SK-N-SH (cell line): Measurements from ENCODE around the gene KRTAP8-1. TPM values are rescaled to one million over a fixed set of nuclear protein-coding genes. Genes with fewer than 3 reads are reported as not detected.

Experiments
- CTCF ChIA-PET: fragments of 300-600, 350-600 bp; formaldehyde crosslinking; extraction: SDS; loops from one replicate; lab custom pipeline; 2021; lab: Yijun Ruan, JAX
- POLR2A ChIA-PET: fragments of 350-600 bp; sonication (Branson Sonifier 250); formaldehyde crosslinking; extraction: SDS; loops from one replicate; lab custom pipeline; 2020; ENCODE audit warnings: antibody characterized with exemption, inconsistent platforms; lab: Yijun Ruan, JAX
- DNase-seq: peaks from one replicate; pipeline ENCODE4 v3.0.0; 2012
- H2AFZ ChIP-seq: fragments of 200-600 bp; sonication (generic); 2 replicates; pipeline ENCODE4 v1.8.1; 2016; ENCODE audit warnings: antibody characterized with exemption, mild to moderate bottlenecking, low read depth
- H3F3A ChIP-seq: fragments of 200-600 bp; sonication (generic); replicated peaks from 2 replicates; pipeline ENCODE3; 2016; ENCODE audit warnings: antibody characterized with exemption, mild to moderate bottlenecking; ENCODE audit not compliant: insufficient read depth
- H3K27ac ChIP-seq, 2 experiments: fragments of 200-500 bp in 1 of 2; fragments of 200-600 bp in 1 of 2; sonication (Bioruptor generic) in 1 of 2; sonication (generic), shearing (Covaris generic) in 1 of 2; 2 replicates each; pipeline versions ENCODE4 v1.5.1 to v1.6.1; 2014 to 2016; ENCODE audit warnings: low read depth in 2 of 2, inconsistent platforms in 1 of 2, low read length in 1 of 2, mild to moderate bottlenecking in 1 of 2, mixed read lengths in 1 of 2
- H3K27me3 ChIP-seq: fragments of 200-600 bp; sonication (generic), shearing (Covaris generic); 2 replicates; pipeline ENCODE4 v1.6.1; 2016; ENCODE audit warnings: mixed run types; ENCODE audit not compliant: insufficient read depth
- H3K36me3 ChIP-seq, 2 experiments: fragments of 200-500 bp in 1 of 2; fragments of 200-600 bp in 1 of 2; sonication (Bioruptor generic) in 1 of 2; sonication (generic) in 1 of 2; replicated peaks in 1 of 2; 2 replicates each; pipeline versions ENCODE3 to v1.5.1; 2014 to 2016; ENCODE audit warnings: low read length in 1 of 2, mild to moderate bottlenecking in 1 of 2; ENCODE audit not compliant: insufficient read depth in 2 of 2, control insufficient read depth in 1 of 2
- H3K4me1 ChIP-seq, 2 experiments: fragments of 200-500 bp in 1 of 2; fragments of 200-600 bp in 1 of 2; sonication (Bioruptor generic) in 1 of 2; sonication (generic), shearing (Covaris generic) in 1 of 2; 2 replicates each; pipeline versions ENCODE4 v1.5.1 to v1.6.1; 2014 to 2016; ENCODE audit warnings: low read depth in 1 of 2, low read length in 1 of 2, mixed run types in 1 of 2; ENCODE audit not compliant: insufficient read depth in 2 of 2, control insufficient read depth in 1 of 2
- H3K4me2 ChIP-seq: fragments of 200-600 bp; sonication (generic), shearing (Covaris generic); 2 replicates; pipeline ENCODE4 v1.6.1; 2017; ENCODE audit warnings: mixed run types
- H3K4me3 ChIP-seq, 2 experiments: fragments of 200-500 bp in 1 of 2; fragments of 200-600 bp in 1 of 2; sonication (Bioruptor generic) in 1 of 2; sonication (generic), shearing (Covaris generic) in 1 of 2; 2 replicates each; pipeline versions ENCODE4 v1.5.1 to v1.8.1; 2014 to 2016; ENCODE audit warnings: low read depth in 2 of 2, inconsistent platforms in 1 of 2, low read length in 1 of 2, mild to moderate bottlenecking in 1 of 2, mixed read lengths in 1 of 2, moderate library complexity in 1 of 2
- H3K79me2 ChIP-seq: fragments of 200-600 bp; sonication (generic); 2 replicates; pipeline ENCODE4 v1.8.1; 2017; ENCODE audit warnings: mild to moderate bottlenecking; ENCODE audit not compliant: insufficient read depth
- H3K9ac ChIP-seq: fragments of 200-600 bp; sonication (generic); 2 replicates; pipeline ENCODE4 v1.6.1; 2017; ENCODE audit warnings: mixed run types
- H3K9me2 ChIP-seq: fragments of 200-600 bp; sonication (generic); 2 replicates; pipeline ENCODE4 v1.6.1; 2017; ENCODE audit warnings: mixed run types
- H3K9me3 ChIP-seq: fragments of 200-600 bp; sonication (generic); 2 replicates; pipeline ENCODE4 v1.6.1; 2017; ENCODE audit warnings: mixed run types, mild to moderate bottlenecking, moderate library complexity
- H4K20me1 ChIP-seq: fragments of 200-600 bp; sonication (generic); 2 replicates; pipeline ENCODE4 v1.6.1; 2017; ENCODE audit warnings: mild to moderate bottlenecking, mixed run types; ENCODE audit not compliant: insufficient read depth
- CHD2 ChIP-seq: fragments of 150-350 bp; IDR thresholded peaks from 2 replicates; pipeline ENCODE4 v1.6.1; 2018; ENCODE audit warnings: low read length; ENCODE audit not compliant: partially characterized antibody
- ELF1 ChIP-seq: IDR thresholded peaks from 2 replicates; pipeline ENCODE4 v1.4.0; 2012
- EP300 ChIP-seq, 2 experiments: IDR thresholded peaks; 2 replicates each; pipeline versions ENCODE4 v1.4.0 to v1.6.1; 2012; ENCODE audit warnings: borderline replicate concordance in 1 of 2, low read depth in 1 of 2, low read length in 1 of 2
- FOXJ3 ChIP-seq: sonication (generic); formaldehyde crosslinking; IDR thresholded peaks from 2 replicates; pipeline ENCODE4 v1.5.1; 2020; ENCODE audit warnings: mild to moderate bottlenecking, missing genetic modification reagents
- GABPA ChIP-seq: IDR thresholded peaks from 2 replicates; pipeline ENCODE4 v1.4.0; 2012; ENCODE audit warnings: low read depth, mild to moderate bottlenecking
- GATA2 ChIP-seq: sonication (generic); formaldehyde crosslinking; IDR thresholded peaks from 2 replicates; pipeline ENCODE4 v1.5.0; 2020; ENCODE audit warnings: mild to moderate bottlenecking, missing genetic modification reagents
- JUND ChIP-seq: IDR thresholded peaks from 2 replicates; pipeline ENCODE4 v1.4.0; 2012
- NFIC ChIP-seq: IDR thresholded peaks from 2 replicates; pipeline ENCODE4 v1.4.0; 2012; ENCODE audit warnings: borderline replicate concordance
- POLR2AphosphoS5 ChIP-seq: IDR thresholded peaks from 2 replicates; pipeline ENCODE4 v1.6.1; 2012; ENCODE audit warnings: low read depth, low read length
- RAD21 ChIP-seq: IDR thresholded peaks from 2 replicates; pipeline ENCODE4 v1.6.1; 2012; ENCODE audit warnings: mild to moderate bottlenecking, low read length
- SMC3 ChIP-seq: IDR thresholded peaks from 2 replicates; pipeline ENCODE4 v1.6.1; 2012; ENCODE audit warnings: low read depth, low read length, improper control_type of control experiment
- TAF1 ChIP-seq: IDR thresholded peaks from 2 replicates; pipeline ENCODE4 v1.6.1; 2012; ENCODE audit warnings: low read depth, mild to moderate bottlenecking, low read length, moderate library complexity, borderline replicate concordance
- TCF12 ChIP-seq: IDR thresholded peaks from 2 replicates; pipeline ENCODE4 v1.4.0; 2012
- TEAD4 ChIP-seq: IDR thresholded peaks from 2 replicates; pipeline ENCODE4 v1.4.0; 2012; ENCODE audit warnings: mild to moderate bottlenecking, borderline replicate concordance; ENCODE audit not compliant: insufficient read depth
- ZBTB33 ChIP-seq: IDR thresholded peaks from 2 replicates; pipeline ENCODE4 v1.4.0; 2012; ENCODE audit warnings: low read depth, borderline replicate concordance
- WGBS: methylation state at CpG from one replicate; pipeline ENCODE4 v1.1.6; 2017; ENCODE audit warnings: low lambda C conversion rate; 5-methylcytosine and 5-hydroxymethylcytosine counted together
- polyA plus RNA-seq, 3 experiments: library from polyadenylated mRNA; depleted of rRNA; stranded (reverse); fragments of >200 nt; gene quantifications; 2 replicates each; pipeline ENCODE4 v1.2.3, GENCODE V29; 2012
- TF ChIP-seq, protein P1 (sequence below): fragments of 150-350 bp; IDR thresholded peaks from 2 replicates; pipeline ENCODE4 v1.6.1; 2016; ENCODE audit warnings: mild to moderate bottlenecking, low read depth, low read length
- TF ChIP-seq, protein P2 (sequence below): IDR thresholded peaks from 2 replicates; pipeline ENCODE4 v1.6.1; 2012; ENCODE audit warnings: mild to moderate bottlenecking, low read depth, low read length, moderate library complexity

Gene KRTAP8-1
- polyA plus RNA-seq, 1 of the 3 experiments (the other 2 are of a cell fraction) = not detected

GRCh38 chr21:30779249-30779648 lies 33.8 kb downstream of the KRTAP8-1 start:
- Histone ChIP-seq H4K20me1 (no peaks in the 10 kb centered on the region), H3K9ac (no peak overlapping the region), H3K4me3 (no peak overlapping the region), H3K27me3 (peaks cover 20% of the 10 kb centered on the region; the same call in 1 of the 2 replicates), H3K4me1 (no peaks in the 10 kb centered on the region), H3K79me2 (no peaks in the 10 kb centered on the region), H3K9me2 (no peaks in the 10 kb centered on the region), H3F3A (no peaks in the 10 kb centered on the region), H3K9me3 (no peaks in the 10 kb centered on the region), H2AFZ (no peak overlapping the region), H3K4me2 (no peak overlapping the region), H3K27ac (no peak overlapping the region), H3K36me3 (no peaks in the 10 kb centered on the region)
- ChIA-PET POLR2A (no interaction called here), CTCF (no interaction called here)
- TF ChIP-seq GABPA (no peak), ELF1 (no peak), TEAD4 (no peak), TAF1 (no peak), ZBTB33 (no peak), RAD21 (no peak), JUND (no peak), NFIC (no peak), GATA2 (CRISPR knock-in tag) (no peak), CHD2 (no peak)
- TF ChIP-seq, protein P1, sequence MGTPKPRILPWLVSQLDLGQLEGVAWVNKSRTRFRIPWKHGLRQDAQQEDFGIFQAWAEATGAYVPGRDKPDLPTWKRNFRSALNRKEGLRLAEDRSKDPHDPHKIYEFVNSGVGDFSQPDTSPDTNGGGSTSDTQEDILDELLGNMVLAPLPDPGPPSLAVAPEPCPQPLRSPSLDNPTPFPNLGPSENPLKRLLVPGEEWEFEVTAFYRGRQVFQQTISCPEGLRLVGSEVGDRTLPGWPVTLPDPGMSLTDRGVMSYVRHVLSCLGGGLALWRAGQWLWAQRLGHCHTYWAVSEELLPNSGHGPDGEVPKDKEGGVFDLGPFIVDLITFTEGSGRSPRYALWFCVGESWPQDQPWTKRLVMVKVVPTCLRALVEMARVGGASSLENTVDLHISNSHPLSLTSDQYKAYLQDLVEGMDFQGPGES = no peak
- DNase-seq = no peak
- 4% methylated on average over 1 of the region's 1 CpG for WGBS

- TF ChIP-seq TEAD4 = no peak
- no peak for TF ChIP-seq GABPA
- TF ChIP-seq, protein P1 = no peak
- TF ChIP-seq SMC3 = no peak
- TF ChIP-seq TCF12 = no peak
- TF ChIP-seq FOXJ3 (CRISPR knock-in tag) = no peak
- no peak for TF ChIP-seq EP300 (IDR thresholded peaks at IDR 0.05; ENCODE audit: borderline replicate concordance in 1 of 2, low read depth in 1 of 2, low read length in 1 of 2)
- no peak for TF ChIP-seq POLR2AphosphoS5
- TF ChIP-seq, protein P2, sequence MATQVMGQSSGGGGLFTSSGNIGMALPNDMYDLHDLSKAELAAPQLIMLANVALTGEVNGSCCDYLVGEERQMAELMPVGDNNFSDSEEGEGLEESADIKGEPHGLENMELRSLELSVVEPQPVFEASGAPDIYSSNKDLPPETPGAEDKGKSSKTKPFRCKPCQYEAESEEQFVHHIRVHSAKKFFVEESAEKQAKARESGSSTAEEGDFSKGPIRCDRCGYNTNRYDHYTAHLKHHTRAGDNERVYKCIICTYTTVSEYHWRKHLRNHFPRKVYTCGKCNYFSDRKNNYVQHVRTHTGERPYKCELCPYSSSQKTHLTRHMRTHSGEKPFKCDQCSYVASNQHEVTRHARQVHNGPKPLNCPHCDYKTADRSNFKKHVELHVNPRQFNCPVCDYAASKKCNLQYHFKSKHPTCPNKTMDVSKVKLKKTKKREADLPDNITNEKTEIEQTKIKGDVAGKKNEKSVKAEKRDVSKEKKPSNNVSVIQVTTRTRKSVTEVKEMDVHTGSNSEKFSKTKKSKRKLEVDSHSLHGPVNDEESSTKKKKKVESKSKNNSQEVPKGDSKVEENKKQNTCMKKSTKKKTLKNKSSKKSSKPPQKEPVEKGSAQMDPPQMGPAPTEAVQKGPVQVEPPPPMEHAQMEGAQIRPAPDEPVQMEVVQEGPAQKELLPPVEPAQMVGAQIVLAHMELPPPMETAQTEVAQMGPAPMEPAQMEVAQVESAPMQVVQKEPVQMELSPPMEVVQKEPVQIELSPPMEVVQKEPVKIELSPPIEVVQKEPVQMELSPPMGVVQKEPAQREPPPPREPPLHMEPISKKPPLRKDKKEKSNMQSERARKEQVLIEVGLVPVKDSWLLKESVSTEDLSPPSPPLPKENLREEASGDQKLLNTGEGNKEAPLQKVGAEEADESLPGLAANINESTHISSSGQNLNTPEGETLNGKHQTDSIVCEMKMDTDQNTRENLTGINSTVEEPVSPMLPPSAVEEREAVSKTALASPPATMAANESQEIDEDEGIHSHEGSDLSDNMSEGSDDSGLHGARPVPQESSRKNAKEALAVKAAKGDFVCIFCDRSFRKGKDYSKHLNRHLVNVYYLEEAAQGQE = no peak
- no peak for TF ChIP-seq TAF1
Observed at GRCh38 chr21:30769724-30770431, 43.2 kb downstream of the KRTAP8-1 start.

More at GRCh38 chr21:30769724-30770431, 43.2 kb downstream of the KRTAP8-1 start:
- Histone ChIP-seq H3F3A (no peaks in the 10 kb centered on the region), H3K4me1 (no peaks in the 10 kb centered on the region), H4K20me1 (no peaks in the 10 kb centered on the region), H2AFZ (no peak overlapping the region), H3K36me3 (no peaks in the 10 kb centered on the region), H3K9ac (no peak overlapping the region), H3K27me3 (no peaks in the 10 kb centered on the region), H3K27ac (no peak overlapping the region), H3K79me2 (no peaks in the 10 kb centered on the region), H3K4me3 (no peak overlapping the region), H3K4me2 (no peak overlapping the region), H3K9me3 (no peaks in the 10 kb centered on the region), H3K9me2 (no peaks in the 10 kb centered on the region)
- POLR2A ChIA-PET = no interaction called here
- 10% methylated on average over 4 of the region's 4 CpGs for WGBS
- CTCF ChIA-PET = interaction anchor here (1.0 kb wide), 1 partner anchor 13 kb away, joined by 3 read pairs; no protein-coding TSS in a partner anchor
- no peak for DNase-seq
